GM21390 (cell line): ENCODE measurements around the gene LIFR.
"Not testable (repeated sequence)": the region's sequence is repeated elsewhere in the genome, so short reads cannot be mapped to it uniquely, and the experiment has no call there.

Experiments
- ATAC-seq: cut with Tn5 transposase; IDR thresholded peaks from one replicate; pipeline ENCODE4 v1.9.1; 2021; ENCODE audit not compliant: unreplicated experiment

LIFR gene

GRCh38 chr5:38556599-38557307 is at the start of gene LIFR:
Gene LIFR (minus strand): TSS chr5:38556646. CDS start chr5:38530647, 25,999 bp downstream.
- ATAC-seq, result peak; percentile 65

GRCh38 chr5:38605610-38606009 is 49.2 kb upstream of the LIFR start:
- ATAC-seq, result no peak

GRCh38 chr5:38603691-38604090 is 47.2 kb upstream of the LIFR start:
- ATAC-seq, result no peak

- no peak for ATAC-seq
Measured at GRCh38 chr5:38602641-38603040, 46.2 kb upstream of the LIFR start.

GRCh38 chr5:38601863-38602298 is 45.4 kb upstream of the LIFR start:
- ATAC-seq, result no peak

GRCh38 chr5:38601133-38601862 is 44.9 kb upstream of the LIFR start:
- ATAC-seq, result no peak

GRCh38 chr5:38600329-38601045 is 44.0 kb upstream of the LIFR start:
- ATAC-seq, result no peak

GRCh38 chr5:38599751-38600150 is 43.3 kb upstream of the LIFR start:
- ATAC-seq, result not testable (repeated sequence)

- no peak for ATAC-seq
Measured at GRCh38 chr5:38598994-38599617, 42.7 kb upstream of the LIFR start.

- no peak for ATAC-seq
Measured at GRCh38 chr5:38598296-38598993, 42.0 kb upstream of the LIFR start.

- no peak for ATAC-seq
Measured at GRCh38 chr5:38596981-38597380, 40.5 kb upstream of the LIFR start.

- no peak for ATAC-seq
Measured at GRCh38 chr5:38595132-38595745, 38.8 kb upstream of the LIFR start.

- ATAC-seq, result no peak
Measured at GRCh38 chr5:38593959-38594358, 37.5 kb upstream of the LIFR start.

GRCh38 chr5:38591523-38591849 is 35.0 kb upstream of the LIFR start:
- ATAC-seq, result no peak

- ATAC-seq, result no peak
Measured at GRCh38 chr5:38590838-38591522, 34.5 kb upstream of the LIFR start.

GRCh38 chr5:38589629-38590028 is 33.2 kb upstream of the LIFR start:
- ATAC-seq, result no peak

GRCh38 chr5:38585816-38586215 is 29.4 kb upstream of the LIFR start:
- no peak for ATAC-seq

- no peak for ATAC-seq
Measured at GRCh38 chr5:38583500-38583899, 27.1 kb upstream of the LIFR start.

GRCh38 chr5:38582975-38583319 is 26.5 kb upstream of the LIFR start:
- no peak for ATAC-seq
